ENCODE results near the gene CHST6.

GRCh38 chr16:75532142-75532765 is 37.0 kb upstream of the CHST6 start:
- TF ChIP-seq MAX (IDR thresholded peaks at IDR 0.05; ENCODE audit: insufficient read depth, insufficient read length) (no peak), JUN (IDR thresholded peaks at IDR 0.05; ENCODE audit: borderline replicate concordance, insufficient read depth, insufficient read length, low read depth) (no peak)
